Mesothelial cell of epicardium (in vitro differentiated cells): ENCODE results near the gene ARL5A. TPM values are rescaled to one million over a fixed set of nuclear protein-coding genes. Genes with fewer than 3 reads are reported as not detected.

Experiments used
- DNase-seq, 2 experiments: peaks; one replicate each; pipeline ENCODE4 v3.0.0; 2021; ENCODE audit warnings: low spot score in 2 of 2; ENCODE audit not compliant: unreplicated experiment in 2 of 2
- H3K27ac Mint-ChIP-seq: 2 replicates; pipeline ENCODE4 v1.8.0; 2021; ENCODE audit warnings: mixed read lengths
- H3K27me3 Mint-ChIP-seq: 2 replicates; pipeline ENCODE4 v1.8.0; 2021; ENCODE audit warnings: low read depth, mixed read lengths
- H3K36me3 Mint-ChIP-seq: 2 replicates; pipeline ENCODE4 v1.8.0; 2021; ENCODE audit warnings: mixed read lengths
- H3K4me1 Mint-ChIP-seq: 2 replicates; pipeline ENCODE4 v1.8.0; 2021; ENCODE audit warnings: mixed read lengths
- H3K4me3 Mint-ChIP-seq: 2 replicates; pipeline ENCODE4 v1.8.0; 2021; ENCODE audit warnings: mild to moderate bottlenecking, moderate library complexity, mixed read lengths
- H3K9me3 Mint-ChIP-seq: 2 replicates; pipeline ENCODE4 v1.8.0; 2021; ENCODE audit warnings: mixed read lengths
- total RNA-seq: library from RNA; stranded (reverse); gene quantifications from 3 replicates; pipeline ENCODE4 v1.2.1, GENCODE V29; 2021
- TF ChIP-seq, protein P1 (sequence below): fragments of 200-600 bp; sonication (generic); IDR thresholded peaks from one replicate; pipeline ENCODE4 v1.5.0; 2021; ENCODE audit warnings: antibody characterized with exemption; ENCODE audit not compliant: unreplicated experiment

The ARL5A gene
- total RNA-seq, 1 donor from 2014 or later, result 62.2 TPM

DNA sequence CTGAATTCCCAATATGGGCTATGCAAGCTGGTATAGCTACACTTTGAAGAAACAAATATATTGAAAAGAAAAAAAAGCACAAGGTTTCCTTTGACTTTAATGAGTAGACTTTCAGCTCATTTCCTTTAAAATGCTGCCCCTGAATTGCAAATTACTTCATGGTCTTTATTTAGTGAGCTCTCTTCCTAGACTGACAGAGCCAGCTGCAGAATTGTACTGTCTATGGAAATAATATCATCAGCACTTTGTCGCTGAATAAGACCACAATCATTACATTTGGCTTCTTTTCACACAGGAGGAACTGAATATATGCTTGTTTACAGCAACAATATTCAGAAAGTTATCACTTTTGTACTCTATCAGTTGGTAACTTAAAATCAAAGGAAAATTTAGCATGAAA lies 41.7 kb downstream of the ARL5A start:
- H3K9me3 Mint-ChIP-seq, result peaks cover under 1% of the 10 kb centered on the region
- H3K36me3 Mint-ChIP-seq, result peaks cover 28% of the 10 kb centered on the region
- DNase-seq, result no peak
- TF ChIP-seq, protein P1, sequence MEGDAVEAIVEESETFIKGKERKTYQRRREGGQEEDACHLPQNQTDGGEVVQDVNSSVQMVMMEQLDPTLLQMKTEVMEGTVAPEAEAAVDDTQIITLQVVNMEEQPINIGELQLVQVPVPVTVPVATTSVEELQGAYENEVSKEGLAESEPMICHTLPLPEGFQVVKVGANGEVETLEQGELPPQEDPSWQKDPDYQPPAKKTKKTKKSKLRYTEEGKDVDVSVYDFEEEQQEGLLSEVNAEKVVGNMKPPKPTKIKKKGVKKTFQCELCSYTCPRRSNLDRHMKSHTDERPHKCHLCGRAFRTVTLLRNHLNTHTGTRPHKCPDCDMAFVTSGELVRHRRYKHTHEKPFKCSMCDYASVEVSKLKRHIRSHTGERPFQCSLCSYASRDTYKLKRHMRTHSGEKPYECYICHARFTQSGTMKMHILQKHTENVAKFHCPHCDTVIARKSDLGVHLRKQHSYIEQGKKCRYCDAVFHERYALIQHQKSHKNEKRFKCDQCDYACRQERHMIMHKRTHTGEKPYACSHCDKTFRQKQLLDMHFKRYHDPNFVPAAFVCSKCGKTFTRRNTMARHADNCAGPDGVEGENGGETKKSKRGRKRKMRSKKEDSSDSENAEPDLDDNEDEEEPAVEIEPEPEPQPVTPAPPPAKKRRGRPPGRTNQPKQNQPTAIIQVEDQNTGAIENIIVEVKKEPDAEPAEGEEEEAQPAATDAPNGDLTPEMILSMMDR, result no peak
- no peaks in the 10 kb centered on the region for H3K27me3 Mint-ChIP-seq
- peaks cover 14% of the 10 kb centered on the region for H3K4me1 Mint-ChIP-seq
- peak overlapping the region; percentile 10 for H3K27ac Mint-ChIP-seq
- H3K4me3 Mint-ChIP-seq, result no peak overlapping the region

DNA sequence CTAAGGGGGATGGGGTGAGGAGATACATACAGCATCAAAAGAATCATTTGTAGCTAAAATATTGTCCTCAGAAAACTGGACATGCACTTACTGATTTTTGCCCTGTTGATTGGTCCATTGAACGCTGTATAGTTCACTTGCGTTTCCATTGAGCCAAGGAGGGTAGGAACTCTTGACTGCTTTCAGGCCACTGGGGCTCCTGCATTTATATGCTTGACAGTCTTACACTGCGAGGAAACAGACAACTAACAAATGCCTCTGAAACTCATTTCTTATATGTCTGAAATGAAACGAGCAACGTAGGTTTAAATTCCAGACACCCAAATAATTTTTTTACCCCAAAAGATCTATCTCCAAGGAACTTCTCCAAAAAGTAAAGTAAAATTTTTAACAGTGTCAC lies 42.1 kb downstream of the ARL5A start:
- Mint-ChIP-seq H3K9me3 (no peaks in the 10 kb centered on the region), H3K27me3 (no peaks in the 10 kb centered on the region), H3K36me3 (peaks cover 26% of the 10 kb centered on the region), H3K4me1 (peaks cover 14% of the 10 kb centered on the region), H3K27ac (peak overlapping the region; percentile 10), H3K4me3 (no peak overlapping the region)
- no peak for DNase-seq
- TF ChIP-seq, protein P1, result no peak

DNA sequence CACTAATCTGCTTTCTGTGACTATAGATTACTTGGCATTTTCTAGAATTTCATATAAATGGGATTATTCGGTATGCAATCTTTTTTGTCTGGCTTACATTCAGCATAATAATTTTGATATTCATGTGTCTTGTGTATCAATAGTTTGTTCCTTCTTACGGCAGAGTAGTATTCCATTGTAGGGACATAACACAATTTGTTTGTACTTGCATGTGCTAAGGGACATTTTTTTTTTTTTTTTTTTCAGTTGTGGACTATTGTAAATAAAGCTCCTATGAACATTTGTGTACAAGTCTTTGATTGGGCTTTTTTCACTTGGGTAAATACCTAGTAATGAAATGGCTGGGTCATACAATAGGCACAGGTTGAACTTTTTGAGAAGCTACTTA lies 45.1 kb downstream of the ARL5A start:
- Mint-ChIP-seq H3K4me1 (peaks cover 14% of the 10 kb centered on the region), H3K9me3 (peaks cover 13% of the 10 kb centered on the region), H3K27me3 (no peaks in the 10 kb centered on the region), H3K4me3 (no peak overlapping the region), H3K27ac (no peak overlapping the region), H3K36me3 (peaks cover 46% of the 10 kb centered on the region)
- TF ChIP-seq, protein P1, result no peak
- DNase-seq, result no peak

DNA sequence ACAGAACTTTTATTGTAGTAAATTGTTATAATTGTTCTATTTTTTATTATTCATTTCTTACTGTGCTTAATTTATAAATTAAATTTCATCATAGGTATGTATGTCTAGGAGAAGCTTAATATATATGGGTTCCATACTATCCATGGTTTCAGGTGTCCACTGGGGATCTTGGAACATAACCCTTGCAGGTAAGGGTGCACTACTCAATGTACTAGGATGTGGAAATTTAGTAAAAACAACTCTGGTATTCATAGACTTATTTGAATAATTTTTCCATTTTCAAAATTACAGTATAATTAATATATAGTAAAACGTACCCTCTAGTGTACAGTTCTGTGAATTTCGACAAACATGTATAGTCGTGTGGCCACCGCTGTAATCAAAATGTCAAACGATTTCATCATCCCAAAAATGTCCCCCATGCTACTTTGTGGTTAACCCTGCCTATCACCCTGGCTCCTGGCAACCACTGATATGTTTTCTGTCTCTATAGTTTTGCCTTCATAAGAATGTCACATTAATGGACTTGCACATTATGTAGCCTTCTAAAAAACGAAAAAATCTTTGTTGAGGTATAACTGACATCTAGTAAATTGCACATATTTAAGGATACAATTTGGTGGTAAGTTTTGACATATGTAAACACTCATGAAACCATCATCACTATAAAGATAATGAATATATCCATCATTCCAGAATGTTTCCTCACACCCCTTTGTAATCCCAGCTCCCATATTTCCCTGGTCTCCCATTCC lies 45.7 kb downstream of the ARL5A start:
- DNase-seq, result no peak
- Mint-ChIP-seq H3K4me3 (no peak overlapping the region), H3K27ac (no peak overlapping the region), H3K27me3 (no peaks in the 10 kb centered on the region), H3K9me3 (peaks cover 16% of the 10 kb centered on the region), H3K36me3 (peaks cover 47% of the 10 kb centered on the region), H3K4me1 (peaks cover 14% of the 10 kb centered on the region)
- TF ChIP-seq, protein P1, result no peak

DNA sequence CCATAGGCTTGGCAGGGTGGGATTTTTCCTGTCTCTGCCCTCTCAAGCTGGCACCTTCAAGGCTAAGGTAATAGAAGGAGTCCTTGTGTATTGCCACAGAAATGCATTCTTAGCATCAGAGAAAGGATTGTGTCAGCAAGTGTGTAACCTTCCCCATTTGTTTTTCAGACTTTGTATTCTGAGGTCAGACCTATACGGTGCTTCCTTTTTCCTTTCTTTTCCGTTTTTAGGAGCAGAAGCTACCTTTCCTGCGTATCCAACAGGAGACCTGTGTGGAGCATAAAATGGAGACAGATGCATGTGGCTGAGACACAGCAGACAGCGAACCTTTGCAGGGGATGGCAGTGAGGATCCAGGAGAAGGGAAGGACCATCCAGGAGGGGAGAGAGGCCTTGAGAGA lies 46.6 kb downstream of the ARL5A start:
- no peak for DNase-seq
- peaks cover 19% of the 10 kb centered on the region for H3K9me3 Mint-ChIP-seq
- H3K36me3 Mint-ChIP-seq, result peaks cover 56% of the 10 kb centered on the region
- H3K4me1 Mint-ChIP-seq, result peaks cover 14% of the 10 kb centered on the region
- no peak overlapping the region for H3K4me3 Mint-ChIP-seq
- H3K27ac Mint-ChIP-seq, result no peak overlapping the region
- H3K27me3 Mint-ChIP-seq, result no peaks in the 10 kb centered on the region
- TF ChIP-seq, protein P1, result no peak
